IMR-90 (cell line): ENCODE measurements around the gene DOCK7. TPM values are rescaled to one million over a fixed set of nuclear protein-coding genes. Genes with fewer than 3 reads are reported as not detected.

Experiments
- ATAC-seq: fragments of 200-7000 bp; cut with Tn5 transposase; 2 replicates; pipeline ENCODE4 v1.9.1; 2020; ENCODE audit warnings: low read depth, mild to moderate bottlenecking, moderate library complexity
- BruUV-seq: library from RNA; stranded (reverse); fragments of 400-500 nt; replicated peaks from 2 replicates; lab custom pipeline; 2021; lab: Mats Ljungman, UMichigan
- CTCF ChIA-PET: fragments of 300-600 bp; formaldehyde crosslinking; extraction: SDS; loops from one replicate; lab custom pipeline; 2021; ENCODE audit warnings: antibody characterized with exemption; lab: Yijun Ruan, JAX
- POLR2A ChIA-PET: fragments of 300-600 bp; sonication (Branson Sonifier 250); formaldehyde crosslinking; loops from one replicate; lab custom pipeline; 2022; ENCODE audit warnings: antibody characterized with exemption; ENCODE audit not compliant: unreplicated experiment; lab: Charles Lee
- DNase-seq: peaks from one replicate; pipeline ENCODE4 v3.0.0; 2013
- H2AFZ ChIP-seq: replicated peaks from 2 replicates; pipeline ENCODE3; 2013; ENCODE audit warnings: low read length, mild to moderate bottlenecking; ENCODE audit not compliant: poor library complexity
- H2AK5ac ChIP-seq: 2 replicates; pipeline ENCODE4 v1.6.1; 2013; ENCODE audit warnings: low read depth, low read length, inconsistent platforms
- H2AK9ac ChIP-seq: replicated peaks from 2 replicates; pipeline ENCODE3; 2013; ENCODE audit warnings: mild to moderate bottlenecking, low read depth, low read length, moderate library complexity; ENCODE audit not compliant: poor library complexity
- H2BK120ac ChIP-seq: 2 replicates; pipeline ENCODE4 v1.6.1; 2013; ENCODE audit warnings: low read depth, low read length, inconsistent platforms
- H2BK15ac ChIP-seq: 3 replicates; pipeline ENCODE4 v1.6.1; 2013; ENCODE audit warnings: low read depth, low read length, inconsistent platforms
- H2BK20ac ChIP-seq: 2 replicates; pipeline ENCODE4 v1.6.1; 2013; ENCODE audit warnings: low read depth, mild to moderate bottlenecking, inconsistent platforms, low read length, moderate library complexity
- H2BK5ac ChIP-seq: 2 replicates; pipeline ENCODE4 v1.6.1; 2013; ENCODE audit warnings: mild to moderate bottlenecking, low read depth, low read length, inconsistent platforms; ENCODE audit not compliant: poor library complexity, severe bottlenecking
- H3K14ac ChIP-seq: replicated peaks from 2 replicates; pipeline ENCODE4 v1.6.1; 2013; ENCODE audit warnings: low read depth, low read length, inconsistent platforms
- H3K18ac ChIP-seq: 2 replicates; pipeline ENCODE4 v1.6.1; 2013; ENCODE audit warnings: low read depth, low read length, control low read depth
- H3K23ac ChIP-seq: 2 replicates; pipeline ENCODE4 v1.6.1; 2013; ENCODE audit warnings: low read depth, low read length, inconsistent platforms
- H3K27ac ChIP-seq: 2 replicates; pipeline ENCODE4 v1.5.1; 2013; ENCODE audit warnings: mild to moderate bottlenecking, control low read depth, low read length; ENCODE audit not compliant: insufficient read depth
- H3K27me3 ChIP-seq: 2 replicates; pipeline ENCODE4 v1.6.1; 2013; ENCODE audit warnings: low read length; ENCODE audit not compliant: control insufficient read depth, insufficient read depth
- H3K36me3 ChIP-seq: 2 replicates; pipeline ENCODE4 v1.6.1; 2013; ENCODE audit warnings: low read length, mixed read lengths; ENCODE audit not compliant: control insufficient read depth, insufficient read depth
- H3K4ac ChIP-seq: 2 replicates; pipeline ENCODE4 v1.6.1; 2013; ENCODE audit warnings: low read depth, low read length, inconsistent platforms
- H3K4me1 ChIP-seq: 2 replicates; pipeline ENCODE4 v1.6.1; 2013; ENCODE audit warnings: low read length, mixed read lengths; ENCODE audit not compliant: control insufficient read depth, insufficient read depth
- H3K4me2 ChIP-seq: 2 replicates; pipeline ENCODE4 v1.6.1; 2013; ENCODE audit warnings: low read depth, mild to moderate bottlenecking, control low read depth, low read length, moderate library complexity
- H3K4me3 ChIP-seq: 2 replicates; pipeline ENCODE4 v1.5.1; 2013; ENCODE audit warnings: low read depth, mild to moderate bottlenecking, control low read depth, low read length, moderate library complexity; ENCODE audit not compliant: insufficient read depth
- H3K56ac ChIP-seq: 2 replicates; pipeline ENCODE4 v1.6.1; 2013; ENCODE audit warnings: low read length, inconsistent platforms; ENCODE audit not compliant: insufficient read depth; ENCODE audit errors: extremely low read depth
- H3K79me1 ChIP-seq, 2 experiments: 2 replicates each; pipeline ENCODE4 v1.6.1; 2013; ENCODE audit warnings: low read length in 2 of 2, inconsistent platforms in 1 of 2, low read depth in 1 of 2
- H3K9ac ChIP-seq: 2 replicates; pipeline ENCODE4 v1.6.1; 2013; ENCODE audit warnings: low read depth, low read length, control low read depth
- H3K9me1 ChIP-seq: 2 replicates; pipeline ENCODE4 v1.6.1; 2013; ENCODE audit warnings: low read length, inconsistent platforms; ENCODE audit not compliant: insufficient read depth
- H3K9me3 ChIP-seq: 2 replicates; pipeline ENCODE4 v1.6.1; 2013; ENCODE audit warnings: low read length; ENCODE audit not compliant: control insufficient read depth, insufficient read depth
- H4K20me1 ChIP-seq: 2 replicates; pipeline ENCODE4 v1.6.1; 2013; ENCODE audit warnings: low read length, inconsistent platforms; ENCODE audit not compliant: insufficient read depth
- H4K5ac ChIP-seq: 2 replicates; pipeline ENCODE4 v1.6.1; 2013; ENCODE audit warnings: mild to moderate bottlenecking, low read depth, low read length, control low read depth
- H4K8ac ChIP-seq, 2 experiments: 2 replicates each; pipeline ENCODE4 v1.6.1; 2013; ENCODE audit warnings: low read depth in 2 of 2, low read length in 2 of 2, control low read depth in 1 of 2, inconsistent platforms in 1 of 2
- H4K91ac ChIP-seq: 2 replicates; pipeline ENCODE4 v1.6.1; 2013; ENCODE audit warnings: low read depth, low read length, inconsistent platforms; ENCODE audit not compliant: insufficient read depth
- BHLHE40 ChIP-seq: fragments of 150-350 bp; IDR thresholded peaks from 2 replicates; pipeline ENCODE4 v1.6.1; 2016; ENCODE audit warnings: mild to moderate bottlenecking, low read depth, low read length
- CEBPB ChIP-seq: IDR thresholded peaks from 2 replicates; pipeline ENCODE4 v1.6.1; 2012; ENCODE audit warnings: low read depth, low read length, improper control_type of control experiment
- CHD1 ChIP-seq: IDR thresholded peaks from 2 replicates; pipeline ENCODE4 v1.6.1; 2012; ENCODE audit warnings: low read depth, low read length, improper control_type of control experiment
- MAFK ChIP-seq: IDR thresholded peaks from 2 replicates; pipeline ENCODE4 v1.6.1; 2012; ENCODE audit warnings: low read depth, low read length, improper control_type of control experiment
- MXI1 ChIP-seq: IDR thresholded peaks from 2 replicates; pipeline ENCODE4 v1.6.1; 2012; ENCODE audit warnings: low read depth, mild to moderate bottlenecking, low read length, moderate library complexity, borderline replicate concordance
- NFE2L2 ChIP-seq: fragments of 150-350 bp; IDR thresholded peaks from 2 replicates; pipeline ENCODE4 v1.6.1; 2016; ENCODE audit warnings: low read depth, mild to moderate bottlenecking, low read length
- POLR2A ChIP-seq: IDR thresholded peaks from 2 replicates; pipeline ENCODE4 v1.6.1; 2012; ENCODE audit warnings: mild to moderate bottlenecking, low read depth, low read length
- RFX5 ChIP-seq: IDR thresholded peaks from 2 replicates; pipeline ENCODE4 v1.8.0; 2012; ENCODE audit warnings: low read depth, mild to moderate bottlenecking, low read length, moderate library complexity
- SMC3 ChIP-seq: fragments of 150-350 bp; IDR thresholded peaks from 2 replicates; pipeline ENCODE4 v1.6.1; 2016; ENCODE audit warnings: low read depth, mild to moderate bottlenecking, antibody characterized with exemption, low read length, moderate library complexity
- WGBS, 2 experiments: methylation state at CpG; one replicate each; pipeline versions ENCODE4 v1.1.5 to v1.1.7; 2013; ENCODE audit warnings: missing lambda C conversion rate in 2 of 2; ENCODE audit not compliant: insufficient read length in 1 of 2; ENCODE audit errors: extremely low coverage in 2 of 2; 5-methylcytosine and 5-hydroxymethylcytosine counted together
- dilution Hi-C: fragments of 300-500 bp; cut with HindIII; formaldehyde crosslinking; loops from one replicate; pipeline ENCODE4 v1.14.3; 2018; ENCODE audit warnings: low sequenced_read_pairs; ENCODE audit not compliant: unreplicated experiment
- in situ Hi-C: fragments of 300-500 bp; cut with MboI; formaldehyde crosslinking; loops from 3 replicates; pipeline ENCODE4 v1.14.3; 2019; ENCODE audit warnings: low sequenced_read_pairs, inconsistent platforms, mixed read lengths
- intact Hi-C: fragments of 100-400 bp; cut with micrococcal nuclease; formaldehyde crosslinking; loops from 2 replicates; pipeline ENCODE4 v1.10.0; 2022
- polyA plus RNA-seq, 3 experiments: library from polyadenylated mRNA; depleted of rRNA; stranded (reverse); fragments of >200 nt; gene quantifications; 2 replicates each; pipeline ENCODE4 v1.2.3, GENCODE V29; 2012; ENCODE audit warnings: low replicate concordance in 1 of 3
- total RNA-seq: library from RNA; depleted of rRNA; stranded (reverse); fragments of >200 nt; gene quantifications from 2 replicates; pipeline ENCODE4 v1.2.3, GENCODE V29; 2012
- TF ChIP-seq, protein P1 (sequence below): fragments of 150-350 bp; IDR thresholded peaks from 2 replicates; pipeline ENCODE4 v1.6.1; 2017; ENCODE audit warnings: mild to moderate bottlenecking, antibody characterized with exemption, low read length, low read depth

DOCK7 gene
- total and polyA plus RNA-seq, 2 of the 4 experiments (the other 2 are of a cell fraction): 38.0 to 97.7 TPM

DNA sequence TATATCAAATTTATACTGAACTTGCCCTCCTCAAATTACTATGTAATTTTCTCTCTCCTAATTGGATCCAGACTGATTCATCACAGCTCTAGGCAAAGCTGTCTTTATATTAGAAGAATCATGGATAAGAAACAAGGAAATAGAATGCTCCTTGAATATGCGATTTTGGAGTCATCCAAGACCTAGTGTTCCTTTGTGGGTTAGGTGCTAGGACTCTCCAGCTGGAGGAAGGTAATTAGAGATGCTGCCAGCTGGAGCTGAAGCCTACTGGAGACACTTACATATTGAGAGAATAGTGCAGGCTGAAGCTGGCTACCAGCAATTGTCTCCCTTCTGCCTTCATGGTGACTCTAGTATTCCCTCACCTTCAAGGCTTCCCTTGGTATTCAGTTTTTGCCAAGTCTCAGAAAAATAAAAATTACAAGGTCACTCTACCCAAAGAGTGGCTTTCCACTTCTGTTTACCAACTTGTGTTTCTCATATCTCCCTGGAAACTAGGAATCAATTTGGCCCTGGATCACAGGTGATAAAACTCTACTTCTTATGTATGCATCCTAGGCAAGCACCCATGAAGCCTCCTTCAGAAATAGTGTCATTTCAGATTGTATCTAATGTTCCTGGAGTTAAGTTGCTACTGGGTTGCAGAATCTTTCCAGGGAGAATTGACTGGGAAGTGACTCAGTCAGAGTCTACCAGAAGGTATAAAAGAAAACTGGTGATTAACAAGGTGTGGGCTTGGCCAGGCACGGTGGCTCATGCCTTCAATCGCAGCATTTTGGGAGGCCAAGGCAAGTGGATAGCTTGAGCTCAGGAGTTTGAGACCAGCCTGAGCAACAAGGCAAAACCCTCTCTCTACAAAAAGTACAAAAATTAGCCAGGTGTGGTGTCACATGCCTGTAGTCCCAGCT, 24.4 kb upstream of the DOCK7 start:
- dilution Hi-C loops: no loop called here
- no CpG with 5 or more reads among the region's 3 CpGs for WGBS, 2 experiments
- no peak for TF ChIP-seq RFX5
- no peak for TF ChIP-seq BHLHE40
- TF ChIP-seq SMC3: no peak
- TF ChIP-seq, protein P1, sequence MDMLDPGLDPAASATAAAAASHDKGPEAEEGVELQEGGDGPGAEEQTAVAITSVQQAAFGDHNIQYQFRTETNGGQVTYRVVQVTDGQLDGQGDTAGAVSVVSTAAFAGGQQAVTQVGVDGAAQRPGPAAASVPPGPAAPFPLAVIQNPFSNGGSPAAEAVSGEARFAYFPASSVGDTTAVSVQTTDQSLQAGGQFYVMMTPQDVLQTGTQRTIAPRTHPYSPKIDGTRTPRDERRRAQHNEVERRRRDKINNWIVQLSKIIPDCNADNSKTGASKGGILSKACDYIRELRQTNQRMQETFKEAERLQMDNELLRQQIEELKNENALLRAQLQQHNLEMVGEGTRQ: no peak
- no peak for TF ChIP-seq CEBPB
- no peak for TF ChIP-seq MXI1
- TF ChIP-seq NFE2L2: no peak
- no peak for TF ChIP-seq CHD1
- TF ChIP-seq MAFK: no peak
- TF ChIP-seq POLR2A: no peak
- in situ Hi-C loops: no loop called here
- CTCF ChIA-PET: interaction anchor here (0.6 kb wide), 1 partner anchor 391 kb away, joined by 3 read pairs; no protein-coding TSS in a partner anchor
- Histone ChIP-seq H3K23ac (no peak overlapping the region), H2BK15ac (no peak overlapping the region), H3K4me2 (no peak overlapping the region), H3K4ac (no peak overlapping the region), H3K36me3 (no peaks in the 10 kb centered on the region), H3K14ac (no peak overlapping the region), H3K27ac (no peak overlapping the region), H3K4me3 (no peak overlapping the region), H2BK5ac (no peak overlapping the region), H2AK5ac (no peak overlapping the region), H2BK120ac (no peak overlapping the region), H3K18ac (no peak overlapping the region), H4K20me1 (no peaks in the 10 kb centered on the region), H3K27me3 (no peaks in the 10 kb centered on the region), H2AFZ (no peak overlapping the region), H2AK9ac (no peak overlapping the region), H4K8ac (no peak overlapping the region), H3K9me3 (no peaks in the 10 kb centered on the region), H2BK20ac (no peak overlapping the region), H3K56ac (no peak overlapping the region), H4K5ac (no peak overlapping the region), H3K79me1 (no peaks in the 10 kb centered on the region; a peak in 1 of 4 replicates), H3K9me1 (0 out of 2 replicates have a peak, but pooled peaks cover 2% of the 10 kb centered on the region), H3K4me1 (no peaks in the 10 kb centered on the region), H3K9ac (no peak overlapping the region), H4K91ac (no peak overlapping the region)
- intact Hi-C loops: no loop called here
- ATAC-seq (no peak), DNase-seq (no peak)
- POLR2A ChIA-PET: no interaction called here
- no TSS peak for BruUV-seq
